Endothelial cell of umbilical vein (primary cell): ENCODE data around the gene FRMD4A. TPM values are rescaled to one million over a fixed set of nuclear protein-coding genes. Genes with fewer than 3 reads are reported as not detected.

Experiments
- BruUV-seq: library from RNA; stranded (reverse); fragments of 400-500 nt; replicated peaks from 2 replicates; lab custom pipeline; 2021; lab: Mats Ljungman, UMichigan
- CTCF ChIA-PET: fragments of 300-600, 350-600 bp; sonication (Branson Sonifier 250); formaldehyde crosslinking; loops from one replicate; lab custom pipeline; 2021; ENCODE audit warnings: antibody characterized with exemption, inconsistent platforms; lab: Charles Lee
- POLR2A ChIA-PET: fragments of 300-600, 350-600 bp; sonication (Branson Sonifier 250); formaldehyde crosslinking; loops from one replicate; lab custom pipeline; 2021; ENCODE audit warnings: antibody characterized with exemption, inconsistent platforms; lab: Charles Lee
- DNase-seq: peaks from one replicate; pipeline ENCODE4 v3.0.0-alpha.2; 2011; ENCODE audit warnings: low read depth, low spot score
- FAIRE-seq: peaks from 2 replicates; lab custom pipeline; 2011; peaks lifted over from hg19 to GRCh38; lab: Jason Lieb, UNC
- H2AFZ ChIP-seq: 2 replicates; pipeline ENCODE4 v1.6.0; 2012; ENCODE audit warnings: low read depth, low read length, control low read depth, inconsistent platforms
- H3K27ac ChIP-seq: 2 replicates; pipeline ENCODE4 v1.5.1; 2011; ENCODE audit warnings: low read depth, mild to moderate bottlenecking, control low read depth, low read length, moderate library complexity; ENCODE audit not compliant: insufficient read depth
- H3K27me3 ChIP-seq, 2 experiments: 2 replicates each; pipeline versions ENCODE4 v1.6.0 to v1.6.1; 2011; ENCODE audit warnings: low read length in 2 of 2, mixed read lengths in 1 of 2; ENCODE audit not compliant: control insufficient read depth in 2 of 2, insufficient read depth in 2 of 2
- H3K36me3 ChIP-seq, 2 experiments: 2 replicates in 1 of 2; 3 replicates in 1 of 2; pipeline ENCODE4 v1.5.1; 2011; ENCODE audit warnings: low read length in 2 of 2, mild to moderate bottlenecking in 1 of 2, moderate library complexity in 1 of 2; ENCODE audit not compliant: control insufficient read depth in 2 of 2, insufficient read depth in 2 of 2; ENCODE audit errors: extremely low read depth in 1 of 2
- H3K4me1 ChIP-seq: 3 replicates; pipeline ENCODE4 v1.5.1; 2011; ENCODE audit warnings: mild to moderate bottlenecking, low read length; ENCODE audit not compliant: control insufficient read depth, insufficient read depth; ENCODE audit errors: extremely low read depth
- H3K4me2 ChIP-seq: 2 replicates; pipeline ENCODE4 v1.6.1; 2011; ENCODE audit warnings: low read length, control low read depth, mixed read lengths; ENCODE audit not compliant: insufficient read depth
- H3K4me3 ChIP-seq, 3 experiments: fragments of 200-600 bp in 1 of 3; sonication (generic), shearing (Covaris generic) in 1 of 3; replicated peaks in 1 of 3; 2 replicates each; pipeline ENCODE4 v1.5.1; 2011 to 2016; ENCODE audit warnings: control low read depth in 3 of 3, low read length in 3 of 3, mild to moderate bottlenecking in 2 of 3, inconsistent platforms in 1 of 3, low read depth in 1 of 3, moderate library complexity in 1 of 3; ENCODE audit not compliant: insufficient read depth in 1 of 3
- H3K79me2 ChIP-seq: 2 replicates; pipeline ENCODE4 v1.6.0; 2012; ENCODE audit warnings: low read length, inconsistent platforms; ENCODE audit not compliant: control insufficient read depth, insufficient read depth
- H3K9ac ChIP-seq: replicated peaks from 2 replicates; pipeline ENCODE3; 2011; ENCODE audit warnings: low read length, control low read depth; ENCODE audit not compliant: insufficient read depth; ENCODE audit errors: extremely low read depth
- H3K9me1 ChIP-seq: replicated peaks from 3 replicates; pipeline ENCODE4 v1.6.0; 2011; ENCODE audit warnings: mild to moderate bottlenecking, low read length; ENCODE audit not compliant: control insufficient read depth, insufficient read depth; ENCODE audit errors: extremely low read depth
- H3K9me3 ChIP-seq: replicated peaks from 2 replicates; pipeline ENCODE4 v1.5.1; 2012; ENCODE audit warnings: low read length, inconsistent platforms; ENCODE audit not compliant: control insufficient read depth, insufficient read depth
- H4K20me1 ChIP-seq: replicated peaks from 2 replicates; pipeline ENCODE3; 2011; ENCODE audit warnings: mild to moderate bottlenecking, low read length; ENCODE audit not compliant: control insufficient read depth, insufficient read depth; ENCODE audit errors: extremely low read depth
- CTCF ChIP-seq, 2 donors: IDR thresholded peaks; 1 replicate in 1 of 2; 2 replicates in 1 of 2; pipeline ENCODE4 v1.5.1; 2011; ENCODE audit warnings: low read length in 2 of 2, mild to moderate bottlenecking in 2 of 2, moderate library complexity in 2 of 2, control low read depth in 1 of 2, inconsistent platforms in 1 of 2, low read depth in 1 of 2; ENCODE audit not compliant: insufficient read depth in 1 of 2; ENCODE audit errors: extremely low read depth in 1 of 2
- EZH2 ChIP-seq: IDR thresholded peaks from 2 replicates; pipeline ENCODE4 v1.6.1; 2012; ENCODE audit warnings: borderline replicate concordance, low read depth, mild to moderate bottlenecking, moderate library complexity, low read length, inconsistent platforms; ENCODE audit not compliant: severe bottlenecking
- FOS ChIP-seq: IDR thresholded peaks from 2 replicates; pipeline ENCODE4 v1.6.1; 2011; ENCODE audit warnings: mild to moderate bottlenecking, low read length, moderate library complexity, borderline replicate concordance; ENCODE audit not compliant: insufficient read depth
- GATA2 ChIP-seq: IDR thresholded peaks from 2 replicates; pipeline ENCODE4 v1.7.0; 2011; ENCODE audit warnings: low read depth, mild to moderate bottlenecking, moderate library complexity, mixed read lengths, low read length; ENCODE audit not compliant: insufficient read length, insufficient read depth
- JUN ChIP-seq: IDR thresholded peaks from 2 replicates; pipeline ENCODE4 v1.6.1; 2011; ENCODE audit warnings: borderline replicate concordance, low read depth; ENCODE audit not compliant: insufficient read length, insufficient read depth
- MAX ChIP-seq: IDR thresholded peaks from 2 replicates; pipeline ENCODE4 v1.6.1; 2011; ENCODE audit not compliant: insufficient read depth, insufficient read length
- MYC ChIP-seq: IDR thresholded peaks from one replicate; pipeline ENCODE4 v1.6.1; 2011; ENCODE audit warnings: mild to moderate bottlenecking, low read depth, low read length
- POLR2A ChIP-seq: IDR thresholded peaks from 2 replicates; pipeline ENCODE4 v1.6.1; 2012; ENCODE audit warnings: low read depth, mild to moderate bottlenecking, control low read depth, low read length
- POLR2AphosphoS5 ChIP-seq: IDR thresholded peaks from 2 replicates; pipeline ENCODE4 v1.6.1; 2012; ENCODE audit warnings: low read depth, mild to moderate bottlenecking, control low read depth, low read length, moderate library complexity; ENCODE audit not compliant: insufficient read depth
- dilution Hi-C: fragments of 300-500 bp; cut with MboI; formaldehyde crosslinking; loops from one replicate; pipeline ENCODE4 v1.15.0; 2019; ENCODE audit warnings: low sequenced_read_pairs; ENCODE audit not compliant: extremely low pct_ligation_motif_present
- intact Hi-C: fragments of 100-400 bp; cut with micrococcal nuclease; formaldehyde crosslinking; loops from one replicate; pipeline ENCODE4 v1.10.0; 2022
- polyA plus RNA-seq, 4 experiments: library from polyadenylated mRNA; depleted of rRNA in 3 of 4; stranded (reverse) in 3 of 4; unstranded in 1 of 4; fragments of >200 nt; gene quantifications; 2 replicates each; pipeline versions ENCODE4 v1.2.1 to v1.2.3, GENCODE V29; 2011 to 2012; ENCODE audit warnings: missing spikeins in 1 of 4
- total RNA-seq: library from RNA; stranded (reverse); gene quantifications from 2 replicates; pipeline ENCODE4 v1.2.3, GENCODE V29; 2021

Gene FRMD4A
- total and polyA plus RNA-seq, 2 donors (not counting 3 experiments of a cell fraction or from before 2014, with no cell fraction given) = 123 to 148 TPM

GRCh38 chr10:14114791-14115190, 215.9 kb downstream of the FRMD4A start:
- H3K27me3 ChIP-seq = peaks cover 11 to 12% of the 10 kb centered on the region in 2 experiments
- H3K79me2 ChIP-seq = no peaks in the 10 kb centered on the region
- DNase-seq (no peak), FAIRE-seq (no peak)
- H3K4me3 ChIP-seq = no peak overlapping the region
- CTCF ChIA-PET = no interaction called here
- no TSS peak for BruUV-seq
- H3K9ac ChIP-seq = no peak overlapping the region
- H3K9me1 ChIP-seq = no peaks in the 10 kb centered on the region
- H3K27ac ChIP-seq = no peak overlapping the region
- dilution Hi-C loops = no loop called here
- TF ChIP-seq POLR2AphosphoS5 (no peak), FOS (no peak), MAX (no peak), POLR2A (no peak), CTCF (IDR thresholded peaks at IDR 0.05; ENCODE audit: extremely low read depth in 1 of 2, insufficient read depth in 1 of 2, low read depth in 1 of 2, low read length in 2 of 2) (no peak), GATA2 (no peak), MYC (no peak), JUN (no peak), EZH2 (no peak)
- H2AFZ ChIP-seq = no peak overlapping the region
- no peaks in the 10 kb centered on the region for H3K36me3 ChIP-seq
- H3K9me3 ChIP-seq = no peaks in the 10 kb centered on the region
- no peak overlapping the region for H3K4me2 ChIP-seq
- no peaks in the 10 kb centered on the region for H3K4me1 ChIP-seq
- POLR2A ChIA-PET = no interaction called here
- H4K20me1 ChIP-seq = no peaks in the 10 kb centered on the region
- intact Hi-C loops = loop anchor here (5.0 kb wide), 1 partner anchor 48 kb away; no protein-coding TSS in a partner anchor
